ENCODE measurements around the gene SPEF1.

The SPEF1 gene

GRCh38 chr20:3729811-3730540, 51.3 kb downstream of the SPEF1 start:
- no peak for DNase-seq (ENCODE audit: low read depth)

GRCh38 chr20:3729378-3729777, 51.9 kb downstream of the SPEF1 start:
- DNase-seq (ENCODE audit: low read depth) = no peak

- no peak for DNase-seq (ENCODE audit: low read depth)
These were observed 52.4 kb downstream of the SPEF1 start for GRCh38 chr20:3728876-3729275.

GRCh38 chr20:3728354-3728753, 52.9 kb downstream of the SPEF1 start:
- no peak for DNase-seq (ENCODE audit: low read depth)

Measured in stimulated activated CD8-positive, alpha-beta memory T cell treated with anti-CD3 and anti-CD28 coated beads, Interleukin-7, amount 100 ng/mL, for 24 hours (primary cell).